Suprapubic skin (tissue), 4 donors: Measurements from ENCODE around the gene LCN15. TPM values are rescaled to one million over a fixed set of nuclear protein-coding genes. Genes with fewer than 3 reads are reported as not detected.

Experiments used
- DNase-seq, 2 donors: peaks; one replicate each; pipeline ENCODE4 v3.0.0-alpha.2; 2019; ENCODE audit warnings: low spot score in 2 of 2
- H3K27ac ChIP-seq: fragments of 200-600 bp; sonication (generic); one replicate; pipeline ENCODE4 v1.5.1; 2019
- H3K27me3 ChIP-seq: fragments of 200-600 bp; sonication (generic); one replicate; pipeline ENCODE4 v1.5.1; 2019
- H3K36me3 ChIP-seq: fragments of 200-600 bp; sonication (generic); one replicate; pipeline ENCODE4 v1.5.1; 2019
- H3K4me1 ChIP-seq: fragments of 200-600 bp; sonication (generic); one replicate; pipeline ENCODE4 v1.5.1; 2019
- H3K4me3 ChIP-seq: fragments of 200-600 bp; sonication (generic); one replicate; pipeline ENCODE4 v1.5.1; 2019; ENCODE audit warnings: mild to moderate bottlenecking
- H3K9me3 ChIP-seq: fragments of 200-600 bp; sonication (generic); one replicate; pipeline ENCODE4 v1.5.1; 2019
- EP300 ChIP-seq: sonication (generic); formaldehyde crosslinking; IDR thresholded peaks from one replicate; pipeline ENCODE4 v1.6.1; 2017; ENCODE audit warnings: antibody characterized with exemption
- POLR2A ChIP-seq, 2 donors: fragments of 450-650 bp; IDR thresholded peaks; one replicate each; pipeline ENCODE4 v1.6.1; 2017; ENCODE audit warnings: antibody characterized with exemption in 2 of 2, mild to moderate bottlenecking in 2 of 2, moderate library complexity in 2 of 2
- POLR2AphosphoS5 ChIP-seq, 3 donors: sonication (generic); formaldehyde crosslinking; IDR thresholded peaks; one replicate each; pipeline ENCODE4 v1.6.1; 2017; ENCODE audit warnings: antibody characterized with exemption in 3 of 3
- WGBS: methylation state at CpG from one replicate; pipeline ENCODE4 v1.1.5; 2018; 5-methylcytosine and 5-hydroxymethylcytosine counted together
- total RNA-seq, 4 donors: library from RNA; depleted of rRNA; stranded (reverse); fragments of >200 nt; gene quantifications; one replicate each; pipeline ENCODE4 v1.1.0, GENCODE V29; 2016
- TF ChIP-seq, protein P1 (sequence below), 2 donors: fragments of 200-600 bp in 1 of 2; fragments of 450-650 bp in 1 of 2; sonication (generic) in 1 of 2; IDR thresholded peaks; one replicate each; pipeline ENCODE4 v1.5.1; 2016 to 2019; ENCODE audit warnings: antibody characterized with exemption in 2 of 2, mild to moderate bottlenecking in 1 of 2, moderate library complexity in 1 of 2

LCN15 gene
- total RNA-seq, 4 donors from 2014 or later: 0.21 TPM; not detected in 3

DNA sequence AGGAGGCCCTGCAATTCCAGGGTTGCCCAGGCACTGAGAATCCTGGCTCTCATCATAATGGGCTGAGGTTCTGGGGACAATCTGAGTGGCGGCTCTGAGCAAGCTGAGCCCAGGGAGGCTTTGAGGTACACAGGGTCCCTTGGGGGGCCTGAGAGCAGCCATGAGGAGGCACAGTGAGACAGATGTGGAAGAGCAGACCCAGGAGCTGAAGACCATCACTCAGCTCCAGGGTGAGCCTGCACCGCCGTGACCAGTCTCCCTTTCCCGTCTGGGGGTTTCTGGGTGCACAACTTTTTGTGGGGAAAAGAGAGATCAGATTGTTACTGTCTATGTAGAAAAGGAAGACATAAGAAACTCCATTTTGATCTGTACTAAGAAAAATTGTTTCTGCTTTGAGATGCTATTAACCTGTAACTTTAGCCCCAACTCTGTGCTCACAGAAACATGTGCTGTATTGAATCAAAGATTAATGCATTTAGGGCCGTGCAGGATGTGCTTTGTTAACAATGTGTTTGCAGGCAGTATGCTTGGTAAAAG is 32.0 kb upstream of the LCN15 start, which contains the start of gene CCDC183:
TSS of gene CCDC183 (plus strand) at position 101 of the 537 bp plus-strand sequence. CDS start at position 161, 60 bp downstream.
- WGBS: 51% methylated on average over 5 of the region's 5 CpGs
- Histone ChIP-seq H3K4me3 (no peak within 1 kb of the TSS), H3K9me3 (no peaks in the 10 kb centered on the region), H3K27me3 (peaks cover 31% of the 10 kb centered on the region), H3K4me1 (peaks cover 65% of the 10 kb centered on the region), H3K27ac (no peak within 1 kb of the TSS), H3K36me3 (no peaks in the 10 kb centered on the region)
- DNase-seq: no peak
- no peak for TF ChIP-seq POLR2A (IDR thresholded peaks at IDR 0.05)
- no peak for TF ChIP-seq EP300
- no peak for TF ChIP-seq POLR2AphosphoS5 (IDR thresholded peaks at IDR 0.05)
- TF ChIP-seq, protein P1, sequence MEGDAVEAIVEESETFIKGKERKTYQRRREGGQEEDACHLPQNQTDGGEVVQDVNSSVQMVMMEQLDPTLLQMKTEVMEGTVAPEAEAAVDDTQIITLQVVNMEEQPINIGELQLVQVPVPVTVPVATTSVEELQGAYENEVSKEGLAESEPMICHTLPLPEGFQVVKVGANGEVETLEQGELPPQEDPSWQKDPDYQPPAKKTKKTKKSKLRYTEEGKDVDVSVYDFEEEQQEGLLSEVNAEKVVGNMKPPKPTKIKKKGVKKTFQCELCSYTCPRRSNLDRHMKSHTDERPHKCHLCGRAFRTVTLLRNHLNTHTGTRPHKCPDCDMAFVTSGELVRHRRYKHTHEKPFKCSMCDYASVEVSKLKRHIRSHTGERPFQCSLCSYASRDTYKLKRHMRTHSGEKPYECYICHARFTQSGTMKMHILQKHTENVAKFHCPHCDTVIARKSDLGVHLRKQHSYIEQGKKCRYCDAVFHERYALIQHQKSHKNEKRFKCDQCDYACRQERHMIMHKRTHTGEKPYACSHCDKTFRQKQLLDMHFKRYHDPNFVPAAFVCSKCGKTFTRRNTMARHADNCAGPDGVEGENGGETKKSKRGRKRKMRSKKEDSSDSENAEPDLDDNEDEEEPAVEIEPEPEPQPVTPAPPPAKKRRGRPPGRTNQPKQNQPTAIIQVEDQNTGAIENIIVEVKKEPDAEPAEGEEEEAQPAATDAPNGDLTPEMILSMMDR (IDR thresholded peaks at IDR 0.05): no peak

GRCh38 chr9:136795000-136795348 is 30.7 kb upstream of the LCN15 start:
- peaks cover 59% of the 10 kb centered on the region for H3K4me1 ChIP-seq
- no peaks in the 10 kb centered on the region for H3K9me3 ChIP-seq
- H3K27me3 ChIP-seq: peaks cover 25% of the 10 kb centered on the region
- no peak overlapping the region for H3K4me3 ChIP-seq
- TF ChIP-seq POLR2AphosphoS5 (IDR thresholded peaks at IDR 0.05): no peak
- no peak for TF ChIP-seq EP300
- TF ChIP-seq, protein P1 (IDR thresholded peaks at IDR 0.05): no peak
- no peak for DNase-seq
- no peak overlapping the region for H3K27ac ChIP-seq
- 76% methylated on average over 6 of the region's 6 CpGs for WGBS
- H3K36me3 ChIP-seq: no peaks in the 10 kb centered on the region

DNA sequence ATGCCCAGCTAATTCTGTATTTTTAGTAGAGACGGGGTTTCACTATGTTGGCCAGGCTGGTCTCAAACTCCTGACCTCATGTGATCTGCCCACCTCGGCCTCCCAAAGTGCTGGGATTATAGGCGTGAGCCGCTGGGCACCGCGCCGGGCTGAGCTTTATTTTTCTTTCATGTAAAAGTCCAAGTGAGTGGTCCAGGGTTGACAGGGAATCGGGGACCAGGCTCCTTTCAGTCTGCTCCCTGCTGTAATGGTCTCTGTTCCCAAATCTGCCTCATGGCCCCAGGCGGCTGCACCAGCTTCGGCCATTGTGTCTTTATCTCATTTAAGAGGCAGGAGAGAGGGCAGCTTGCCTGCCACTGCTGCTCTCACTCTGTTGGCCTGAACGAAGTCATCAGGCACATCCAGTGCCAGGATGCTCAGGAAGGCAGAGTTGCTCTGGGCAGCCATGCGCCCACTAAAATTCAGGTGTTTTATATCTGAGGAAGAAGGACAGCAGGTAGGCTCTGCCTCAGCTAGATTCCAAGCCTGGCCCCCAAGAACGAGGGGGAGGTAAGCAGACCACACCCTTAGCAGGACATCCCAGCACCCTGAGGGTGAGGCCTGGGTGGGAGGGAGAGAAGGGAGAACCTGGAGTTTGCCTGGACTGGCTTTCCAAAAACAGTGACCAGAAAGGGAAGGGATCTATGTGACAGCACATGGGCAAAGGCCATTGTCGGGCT is 30.1 kb upstream of the LCN15 start:
- 92% methylated on average over 14 of the region's 14 CpGs for WGBS
- Histone ChIP-seq H3K4me1 (peaks cover 55% of the 10 kb centered on the region), H3K4me3 (no peak overlapping the region), H3K27me3 (peaks cover 20% of the 10 kb centered on the region), H3K27ac (no peak overlapping the region), H3K9me3 (no peaks in the 10 kb centered on the region), H3K36me3 (no peaks in the 10 kb centered on the region)
- no peak for TF ChIP-seq POLR2AphosphoS5 (IDR thresholded peaks at IDR 0.05)
- TF ChIP-seq, protein P1 (IDR thresholded peaks at IDR 0.05): no peak
- no peak for TF ChIP-seq EP300
- TF ChIP-seq POLR2A (IDR thresholded peaks at IDR 0.05): no peak
- no peak for DNase-seq

- Histone ChIP-seq H3K27ac (no peak overlapping the region), H3K27me3 (peaks cover 9% of the 10 kb centered on the region), H3K9me3 (no peaks in the 10 kb centered on the region), H3K4me1 (peaks cover 45% of the 10 kb centered on the region), H3K4me3 (no peak overlapping the region), H3K36me3 (no peaks in the 10 kb centered on the region)
- DNase-seq: no peak
- TF ChIP-seq POLR2A (IDR thresholded peaks at IDR 0.05) (no peak), POLR2AphosphoS5 (IDR thresholded peaks at IDR 0.05) (no peak), EP300 (no peak)
- TF ChIP-seq, protein P1 (IDR thresholded peaks at IDR 0.05): no peak
- 82% methylated on average over 4 of the region's 17 CpGs for WGBS
These were observed 29.0 kb upstream of the LCN15 start for GRCh38 chr9:136793086-136793946.
